Endodermal cell (in vitro differentiated cells): Measurements from ENCODE around the gene ANP32A. TPM values are rescaled to one million over a fixed set of nuclear protein-coding genes. Genes with fewer than 3 reads are reported as not detected.
"Not testable (repeated sequence)": the region's sequence is repeated elsewhere in the genome, so short reads cannot be mapped to it uniquely, and the experiment has no call there.

Experiments
- DNase-seq: peaks from one replicate; pipeline ENCODE4 v3.0.0-alpha.2; 2017
- H3K27ac ChIP-seq: 2 replicates; pipeline ENCODE4 v1.5.1; 2013; ENCODE audit warnings: mild to moderate bottlenecking, low read depth, low read length, moderate library complexity
- H3K27me3 ChIP-seq: 2 replicates; pipeline ENCODE4 v1.6.1; 2013; ENCODE audit warnings: mild to moderate bottlenecking, low read length, moderate library complexity; ENCODE audit not compliant: insufficient read depth, control insufficient read depth, poor library complexity, severe bottlenecking
- H3K36me3 ChIP-seq: 2 replicates; pipeline ENCODE4 v1.7.0; 2013; ENCODE audit warnings: mild to moderate bottlenecking, low read length, moderate library complexity; ENCODE audit not compliant: control insufficient read depth, insufficient read depth
- H3K4me1 ChIP-seq: one replicate; pipeline ENCODE4 v1.7.0; 2013; ENCODE audit warnings: low read length; ENCODE audit not compliant: control insufficient read depth, insufficient read depth
- H3K4me3 ChIP-seq: 2 replicates; pipeline ENCODE4 v1.5.1; 2013; ENCODE audit warnings: mild to moderate bottlenecking, low read length, moderate library complexity
- H3K9ac ChIP-seq: 2 replicates; pipeline ENCODE4 v1.6.1; 2013; ENCODE audit warnings: mild to moderate bottlenecking, low read length, moderate library complexity; ENCODE audit not compliant: poor library complexity, severe bottlenecking; ENCODE audit errors: extremely low read depth
- H3K9me3 ChIP-seq: 2 replicates; pipeline ENCODE4 v1.6.1; 2013; ENCODE audit warnings: mild to moderate bottlenecking, low read length, moderate library complexity; ENCODE audit not compliant: control insufficient read depth
- H3K27ac Mint-ChIP-seq: 2 replicates; pipeline ENCODE4 v1.8.0; 2020; ENCODE audit warnings: mixed read lengths
- H3K27me3 Mint-ChIP-seq: 2 replicates; pipeline ENCODE4 v1.8.0; 2021; ENCODE audit warnings: mild to moderate bottlenecking, mixed read lengths; ENCODE audit not compliant: insufficient read depth
- H3K36me3 Mint-ChIP-seq: 2 replicates; pipeline ENCODE4 v1.8.0; 2020; ENCODE audit warnings: low read depth, mixed read lengths
- H3K4me1 Mint-ChIP-seq: 2 replicates; pipeline ENCODE4 v1.8.0; 2020; ENCODE audit warnings: mixed read lengths
- H3K4me3 Mint-ChIP-seq: 2 replicates; pipeline ENCODE4 v1.8.0; 2020; ENCODE audit warnings: mild to moderate bottlenecking, moderate library complexity, mixed read lengths
- H3K9me3 Mint-ChIP-seq: 2 replicates; pipeline ENCODE4 v1.8.0; 2020; ENCODE audit warnings: mild to moderate bottlenecking, mixed read lengths
- WGBS, 2 experiments: methylation state at CpG; one replicate each; pipeline versions ENCODE4 v1.1.5 to v1.1.7; 2013; ENCODE audit warnings: missing lambda C conversion rate in 2 of 2, mixed read lengths in 1 of 2; ENCODE audit not compliant: insufficient coverage in 1 of 2, insufficient read length in 1 of 2; 5-methylcytosine and 5-hydroxymethylcytosine counted together
- long read RNA-seq, 4 experiments: library from polyadenylated mRNA in 2 of 4; library from RNA in 1 of 4; library from capped mRNA in 1 of 4; stranded (forward) in 3 of 4; unstranded in 1 of 4; transcript quantifications; one replicate each; pipeline ENCODE4 v2.0.0, GENCODE V29; 2020 to 2021; ENCODE audit warnings: inconsistent platforms in 1 of 4
- polyA plus RNA-seq, 2 experiments: library from polyadenylated mRNA; stranded (reverse); fragments of 50-300 nt; gene quantifications; one replicate each; pipeline ENCODE4 v1.2.3, GENCODE V29; 2013
- total RNA-seq, 2 donors: library from RNA; stranded (reverse); fragmentation: NEBNext Ultra II Directional in 1 of 2; extraction: Animal tissue kit (Norgen Biotek cat#: 25700) in 1 of 2; gene quantifications; 2 replicates in 1 of 2; 3 replicates in 1 of 2; pipeline ENCODE4 v1.2.1, GENCODE V29; 2021
- TF ChIP-seq, protein P1 (sequence below): fragments of 200-600 bp; sonication (generic); conservative IDR thresholded peaks from 2 replicates; pipeline ENCODE4 v1.5.0; 2021; ENCODE audit warnings: antibody characterized with exemption, mild to moderate bottlenecking

The ANP32A gene
- 100 to 1,000 TPM; 346 to 385 TPM for total RNA-seq
- polyA plus RNA-seq (2013, experiment 1 of 2): 302 TPM
- polyA plus RNA-seq (2013, experiment 2 of 2): 289 TPM
- long read RNA-seq, experiment 1, transcript ANP32A-208 (3 exons, 707 nt): major isoform, 16 of 208 reads
- long read RNA-seq, experiment 1, transcript ANP32A-207 (2 exons, 2,015 nt): minor isoform, 13 of 208 reads
- long read RNA-seq, experiment 1, partial matches to known transcripts: 120 of 208 reads
- long read RNA-seq, experiment 1, other reads (novel, unspliced or antisense): 54 of 208 reads
- long read RNA-seq, experiment 2, transcript ANP32A-203 (7 exons, 2,440 nt): major isoform, 606 of 689 reads
- long read RNA-seq, experiment 2, transcript ANP32A-207 (2 exons, 2,015 nt): minor isoform, 5 of 689 reads
- long read RNA-seq, experiment 2, partial matches to known transcripts: 15 of 689 reads
- long read RNA-seq, experiment 2, other reads (novel, unspliced or antisense): 59 of 689 reads
- long read RNA-seq, experiment 3, transcript ANP32A-203 (7 exons, 2,440 nt): major isoform, 180 of 211 reads
- long read RNA-seq, experiment 3, partial matches to known transcripts: 11 of 211 reads
- long read RNA-seq, experiment 3, other reads (novel, unspliced or antisense): 15 of 211 reads
- long read RNA-seq, experiment 4, transcript ANP32A-203 (7 exons, 2,440 nt): major isoform, 379 of 509 reads
- long read RNA-seq, experiment 4, transcript ANP32A-207 (2 exons, 2,015 nt): minor isoform, 19 of 509 reads
- long read RNA-seq, experiment 4, partial matches to known transcripts: 42 of 509 reads
- long read RNA-seq, experiment 4, other reads (novel, unspliced or antisense): 67 of 509 reads

DNA sequence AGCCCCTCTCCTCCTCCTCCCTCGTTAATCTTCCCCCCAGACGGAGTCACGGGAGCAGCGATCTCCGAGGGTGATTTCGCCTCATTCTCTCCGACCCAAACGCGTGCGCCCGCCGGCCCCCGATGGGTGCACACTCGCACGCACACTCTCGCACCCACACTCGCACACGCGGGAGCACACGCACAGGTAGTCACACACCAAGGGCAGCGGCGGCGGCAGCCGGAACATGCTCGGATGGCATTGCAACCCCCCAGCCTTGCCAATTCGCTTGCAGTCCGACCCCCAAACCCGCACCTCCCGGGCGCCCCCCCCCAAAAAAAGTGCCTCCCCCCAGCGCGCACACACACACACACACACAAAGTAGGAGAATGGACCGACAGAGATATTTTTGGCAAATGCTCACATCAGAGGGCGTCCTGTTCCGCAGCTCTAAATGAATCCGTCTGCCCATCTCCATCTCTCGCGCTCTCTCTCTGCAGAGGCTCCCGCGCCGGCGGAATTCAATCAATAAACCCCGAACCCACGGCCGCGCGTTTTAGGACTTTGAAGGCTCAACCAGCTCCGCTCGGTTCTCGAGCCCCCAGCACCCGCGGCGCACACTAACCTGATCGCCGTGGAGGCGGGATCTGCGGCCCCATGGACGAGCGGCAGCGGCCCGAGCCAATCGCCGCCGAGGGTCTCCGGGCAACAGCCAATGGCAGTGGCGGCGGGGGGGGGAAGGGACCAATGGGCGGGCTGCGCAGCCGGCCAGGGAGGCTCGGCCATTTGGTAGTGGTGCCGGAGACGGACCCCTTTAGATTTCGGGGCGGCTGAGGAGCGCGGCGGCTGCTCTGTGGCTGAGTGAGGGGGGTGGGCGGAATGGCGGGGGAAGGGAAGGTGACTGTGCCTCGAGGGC is at the start of gene ANP32A:
TSS of gene ANP32A (minus strand) at position 601 of the 895 bp plus-strand sequence. CDS start at position 457, 144 bp downstream.
- H3K4me3 ChIP-seq: peak within 1 kb of the TSS; percentile 96
- H3K27ac Mint-ChIP-seq: peak within 1 kb of the TSS; percentile 97
- H3K27me3 ChIP-seq: no peaks in the 10 kb centered on the region
- H3K27me3 Mint-ChIP-seq: peaks cover 17% of the 10 kb centered on the region
- peaks cover 35% of the 10 kb centered on the region for H3K4me1 Mint-ChIP-seq
- H3K4me1 ChIP-seq: peaks cover 12% of the 10 kb centered on the region
- H3K4me3 Mint-ChIP-seq: peak within 1 kb of the TSS; percentile 91
- H3K36me3 Mint-ChIP-seq: peaks cover 8% of the 10 kb centered on the region
- H3K9me3 Mint-ChIP-seq: no peaks in the 10 kb centered on the region
- peak within 1 kb of the TSS; percentile 94 for H3K27ac ChIP-seq
- H3K9me3 ChIP-seq: no peaks in the 10 kb centered on the region
- H3K36me3 ChIP-seq: peaks cover 10% of the 10 kb centered on the region
- DNase-seq: peak; percentile 99
- TF ChIP-seq, protein P1, sequence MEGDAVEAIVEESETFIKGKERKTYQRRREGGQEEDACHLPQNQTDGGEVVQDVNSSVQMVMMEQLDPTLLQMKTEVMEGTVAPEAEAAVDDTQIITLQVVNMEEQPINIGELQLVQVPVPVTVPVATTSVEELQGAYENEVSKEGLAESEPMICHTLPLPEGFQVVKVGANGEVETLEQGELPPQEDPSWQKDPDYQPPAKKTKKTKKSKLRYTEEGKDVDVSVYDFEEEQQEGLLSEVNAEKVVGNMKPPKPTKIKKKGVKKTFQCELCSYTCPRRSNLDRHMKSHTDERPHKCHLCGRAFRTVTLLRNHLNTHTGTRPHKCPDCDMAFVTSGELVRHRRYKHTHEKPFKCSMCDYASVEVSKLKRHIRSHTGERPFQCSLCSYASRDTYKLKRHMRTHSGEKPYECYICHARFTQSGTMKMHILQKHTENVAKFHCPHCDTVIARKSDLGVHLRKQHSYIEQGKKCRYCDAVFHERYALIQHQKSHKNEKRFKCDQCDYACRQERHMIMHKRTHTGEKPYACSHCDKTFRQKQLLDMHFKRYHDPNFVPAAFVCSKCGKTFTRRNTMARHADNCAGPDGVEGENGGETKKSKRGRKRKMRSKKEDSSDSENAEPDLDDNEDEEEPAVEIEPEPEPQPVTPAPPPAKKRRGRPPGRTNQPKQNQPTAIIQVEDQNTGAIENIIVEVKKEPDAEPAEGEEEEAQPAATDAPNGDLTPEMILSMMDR: no peak
- H3K9ac ChIP-seq: peak within 1 kb of the TSS; percentile 91
- 0% methylated on average over 39 to 74 of the region's 81 CpGs for WGBS, 2 experiments

DNA sequence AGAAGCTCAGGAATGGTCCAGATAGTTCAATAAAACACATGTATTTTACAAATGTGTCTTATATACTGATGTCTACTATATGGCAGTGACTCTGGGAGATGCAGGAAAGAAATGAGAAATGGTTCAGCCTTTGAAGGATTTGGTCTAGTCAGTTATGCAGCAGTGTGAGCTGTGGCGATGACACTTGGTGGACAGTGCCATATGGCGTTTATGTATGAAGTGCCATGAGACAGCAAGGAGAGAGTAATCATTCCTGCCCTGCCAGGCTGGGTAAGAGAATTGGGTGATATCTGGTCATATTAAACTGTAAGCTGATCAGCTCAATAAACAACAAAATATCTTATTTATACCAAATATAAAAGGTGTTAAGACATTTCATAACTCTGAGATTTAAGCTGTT is 47.6 kb upstream of the ANP32A start:
- Histone ChIP-seq H3K9ac (no peak overlapping the region), H3K4me1 (no peaks in the 10 kb centered on the region), H3K27me3 (peaks cover 6% of the 10 kb centered on the region), H3K4me3 (no peak overlapping the region), H3K27ac (no peak overlapping the region), H3K36me3 (no peaks in the 10 kb centered on the region), H3K9me3 (peaks cover 7% of the 10 kb centered on the region)
- no peak for DNase-seq
- Mint-ChIP-seq H3K9me3 (peaks cover 8% of the 10 kb centered on the region), H3K27ac (no peak overlapping the region), H3K36me3 (no peaks in the 10 kb centered on the region), H3K4me1 (no peaks in the 10 kb centered on the region), H3K27me3 (peaks cover 12% of the 10 kb centered on the region), H3K4me3 (no peak overlapping the region)
- TF ChIP-seq, protein P1: no peak
- WGBS, 2 experiments: 86 to 98% methylated on average over 2 of the region's 2 CpGs

DNA sequence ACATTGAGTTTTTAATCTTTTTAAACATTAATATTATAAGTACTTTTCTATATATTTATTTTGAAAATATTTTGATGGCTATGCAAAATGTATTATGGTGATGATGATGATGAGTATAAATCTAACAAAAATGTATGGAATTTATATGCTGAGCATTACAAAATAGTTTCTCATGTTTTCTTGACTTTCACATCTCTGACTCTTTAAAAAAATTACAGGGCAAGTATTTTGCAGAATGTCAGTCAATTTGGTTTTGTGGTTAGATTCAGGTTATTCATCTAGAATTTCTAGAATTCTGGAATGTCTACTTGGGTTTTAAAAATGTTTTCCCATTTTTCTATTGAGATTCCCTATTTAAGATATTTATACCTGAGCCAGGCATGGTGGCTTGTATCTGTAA is 41.7 kb upstream of the ANP32A start:
- Histone ChIP-seq H3K27ac (no peak overlapping the region), H3K36me3 (no peaks in the 10 kb centered on the region), H3K4me3 (no peak overlapping the region), H3K9ac (no peak overlapping the region), H3K4me1 (no peaks in the 10 kb centered on the region), H3K9me3 (peaks cover 24% of the 10 kb centered on the region), H3K27me3 (no peaks in the 10 kb centered on the region)
- H3K36me3 Mint-ChIP-seq: no peaks in the 10 kb centered on the region
- H3K27ac Mint-ChIP-seq: no peak overlapping the region
- H3K4me3 Mint-ChIP-seq: no peak overlapping the region
- peaks cover 9% of the 10 kb centered on the region for H3K27me3 Mint-ChIP-seq
- no peak for DNase-seq
- H3K4me1 Mint-ChIP-seq: no peaks in the 10 kb centered on the region
- H3K9me3 Mint-ChIP-seq: peaks cover 43% of the 10 kb centered on the region
- TF ChIP-seq, protein P1: no peak

DNA sequence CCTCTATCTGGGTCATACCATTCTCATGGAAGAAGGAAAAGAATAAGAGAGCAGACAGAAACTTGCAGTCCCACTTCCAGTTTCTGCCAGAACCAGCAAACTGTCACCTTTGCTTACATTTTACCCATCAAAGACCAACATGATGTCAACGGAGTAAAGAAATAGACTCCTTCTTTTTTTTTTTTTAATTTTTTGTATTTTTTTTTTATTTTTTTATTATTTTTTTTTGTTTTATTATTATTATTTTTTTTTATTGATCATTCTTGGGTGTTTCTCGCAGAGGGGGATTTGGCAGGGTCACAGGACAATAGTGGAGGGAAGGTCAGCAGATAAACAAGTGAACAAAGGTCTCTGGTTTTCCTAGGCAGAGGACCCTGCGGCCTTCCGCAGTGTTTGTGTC is 38.0 kb upstream of the ANP32A start:
- H3K9me3 Mint-ChIP-seq: peaks cover 47% of the 10 kb centered on the region
- WGBS, 2 experiments: no CpG with 5 or more reads among the region's 4 CpGs
- not testable (repeated sequence) for H3K27ac Mint-ChIP-seq, H3K27me3 ChIP-seq, H3K36me3 Mint-ChIP-seq, H3K4me3 Mint-ChIP-seq, H3K9ac ChIP-seq, H3K27ac ChIP-seq, H3K4me1 Mint-ChIP-seq, DNase-seq, H3K4me1 ChIP-seq, H3K27me3 Mint-ChIP-seq, H3K36me3 ChIP-seq
- peak overlapping the region; percentile 68 for H3K4me3 ChIP-seq
- H3K9me3 ChIP-seq: peaks cover 39% of the 10 kb centered on the region
